GM21737 (cell line): ENCODE measurements around the gene OR6K6.

Source experiments
- ATAC-seq: cut with Tn5 transposase; IDR thresholded peaks from one replicate; pipeline ENCODE4 v1.9.1; 2021; ENCODE audit warnings: mild to moderate bottlenecking, moderate library complexity; ENCODE audit not compliant: unreplicated experiment

OR6K6 gene

GRCh38 chr1:158800526-158800925 is 46.0 kb downstream of the OR6K6 start:
- no peak for ATAC-seq

DNA sequence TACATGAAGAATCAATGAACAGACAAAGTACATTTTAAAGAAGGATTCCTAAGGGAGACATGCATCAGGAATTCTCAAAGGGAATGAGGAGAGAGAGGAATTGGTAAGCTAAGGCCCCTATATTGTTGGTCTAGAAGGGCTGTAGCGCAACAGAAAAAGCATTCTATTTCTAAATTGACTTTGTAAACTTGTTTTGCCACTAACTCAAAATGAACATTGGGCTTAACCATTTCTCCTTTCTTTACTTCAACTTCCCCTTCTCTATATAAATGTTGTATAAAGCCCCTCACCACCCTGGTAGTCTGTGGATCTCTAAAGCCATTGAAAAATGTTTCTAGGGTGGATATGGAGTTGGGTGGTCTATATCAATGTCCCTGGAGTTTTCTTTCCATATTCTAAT is 46.9 kb downstream of the OR6K6 start:
- ATAC-seq: no peak

GRCh38 chr1:158803678-158804077 is 49.2 kb downstream of the OR6K6 start:
- ATAC-seq: no peak
